ENCODE data around the gene L2HGDH. TPM values are rescaled to one million over a fixed set of nuclear protein-coding genes. Genes with fewer than 3 reads are reported as not detected.
"Not testable (repeated sequence)": the region's sequence is repeated elsewhere in the genome, so short reads cannot be mapped to it uniquely, and the experiment has no call there.

Gene L2HGDH
- total RNA-seq, 2 experiments from 2014 or later = 1.7 to 3.1 TPM

DNA sequence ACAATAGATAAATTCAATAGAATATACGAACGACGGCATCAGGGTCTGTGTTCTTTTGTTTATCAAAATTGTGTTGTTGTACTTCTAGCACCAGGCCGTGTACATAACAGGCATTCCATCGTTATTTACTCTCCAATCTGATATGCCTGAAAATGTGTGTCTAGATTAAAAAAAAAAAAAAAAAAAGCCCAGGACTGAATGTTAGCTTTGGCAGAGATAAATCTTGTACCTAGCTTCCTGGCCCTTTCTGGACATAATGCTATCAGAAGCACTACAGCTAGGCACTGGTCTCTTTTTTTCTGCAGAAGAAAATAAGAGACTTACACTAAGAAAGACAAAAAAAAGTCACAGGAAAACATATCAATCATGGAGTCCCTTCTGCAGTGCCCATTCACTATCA, 47.6 kb upstream of the L2HGDH start:
- peaks cover 25% of the 10 kb centered on the region for H3K4me1 Mint-ChIP-seq (ENCODE audit: low read depth)
- H3K27ac Mint-ChIP-seq = peak overlapping the region; percentile 18

DNA sequence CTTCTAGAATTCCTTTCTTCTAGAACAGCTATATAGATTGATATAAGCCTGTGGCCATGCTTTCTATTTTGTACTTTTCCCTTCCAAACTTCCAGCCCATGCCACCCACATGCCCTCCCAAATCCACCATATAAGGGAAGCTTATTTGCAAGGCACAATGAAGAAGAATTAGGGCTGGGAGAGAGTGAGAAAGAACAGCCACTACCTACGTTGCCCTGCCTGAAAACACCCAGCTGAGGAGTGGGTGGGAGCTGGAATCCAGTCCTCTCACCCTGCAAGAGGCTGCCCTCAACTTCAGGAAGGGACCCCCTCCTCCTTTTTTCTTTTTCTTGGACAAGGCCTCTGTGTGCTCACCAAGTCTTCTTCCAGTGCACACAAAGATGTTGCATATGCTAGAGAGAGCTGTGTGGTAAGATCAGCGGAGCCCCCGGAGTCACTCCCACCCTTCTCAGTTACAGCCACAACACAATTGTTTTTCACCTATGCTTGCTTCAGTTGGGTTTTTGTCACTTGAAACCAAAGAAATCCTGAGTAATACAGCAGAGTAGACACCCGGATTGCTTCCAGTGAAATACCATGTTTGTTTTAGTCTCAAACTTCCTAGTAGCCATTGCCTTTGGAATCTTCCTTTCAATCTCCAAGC, 45.8 kb upstream of the L2HGDH start:
- Histone ChIP-seq H3K4me1 (ENCODE audit: insufficient read depth, low read length) (peaks cover 6% of the 10 kb centered on the region), H3K4me3 (ENCODE audit: low read length) (no peak overlapping the region), H3K9me3 (ENCODE audit: control insufficient read depth in 1 of 2, insufficient read depth in 1 of 2, low read length in 2 of 2) (peaks cover 0 to 3% of the 10 kb centered on the region in 2 experiments), H3K36me3 (ENCODE audit: insufficient read depth, low read length) (peaks cover 15% of the 10 kb centered on the region), H3K27ac (ENCODE audit: low read depth in 1 of 2, low read length in 2 of 2) (no peak overlapping the region), H3K27me3 (ENCODE audit: control insufficient read depth in 1 of 2, insufficient read depth in 2 of 2, low read length in 2 of 2) (no peaks in the 10 kb centered on the region)
- ChIA-PET POLR2A (no interaction called here), CTCF (no interaction called here)
- Mint-ChIP-seq H3K27ac (no peak overlapping the region), H3K4me3 (no peak overlapping the region), H3K36me3 (ENCODE audit: low read depth) (peaks cover 52% of the 10 kb centered on the region), H3K9me3 (peaks cover 2% of the 10 kb centered on the region), H3K4me1 (ENCODE audit: low read depth) (peaks cover 11% of the 10 kb centered on the region), H3K27me3 (no peaks in the 10 kb centered on the region)
- DNase-seq (no peak), ATAC-seq (ENCODE audit: poor library complexity) (no peak)
- TF ChIP-seq, protein P1, sequence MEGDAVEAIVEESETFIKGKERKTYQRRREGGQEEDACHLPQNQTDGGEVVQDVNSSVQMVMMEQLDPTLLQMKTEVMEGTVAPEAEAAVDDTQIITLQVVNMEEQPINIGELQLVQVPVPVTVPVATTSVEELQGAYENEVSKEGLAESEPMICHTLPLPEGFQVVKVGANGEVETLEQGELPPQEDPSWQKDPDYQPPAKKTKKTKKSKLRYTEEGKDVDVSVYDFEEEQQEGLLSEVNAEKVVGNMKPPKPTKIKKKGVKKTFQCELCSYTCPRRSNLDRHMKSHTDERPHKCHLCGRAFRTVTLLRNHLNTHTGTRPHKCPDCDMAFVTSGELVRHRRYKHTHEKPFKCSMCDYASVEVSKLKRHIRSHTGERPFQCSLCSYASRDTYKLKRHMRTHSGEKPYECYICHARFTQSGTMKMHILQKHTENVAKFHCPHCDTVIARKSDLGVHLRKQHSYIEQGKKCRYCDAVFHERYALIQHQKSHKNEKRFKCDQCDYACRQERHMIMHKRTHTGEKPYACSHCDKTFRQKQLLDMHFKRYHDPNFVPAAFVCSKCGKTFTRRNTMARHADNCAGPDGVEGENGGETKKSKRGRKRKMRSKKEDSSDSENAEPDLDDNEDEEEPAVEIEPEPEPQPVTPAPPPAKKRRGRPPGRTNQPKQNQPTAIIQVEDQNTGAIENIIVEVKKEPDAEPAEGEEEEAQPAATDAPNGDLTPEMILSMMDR (IDR thresholded peaks at IDR 0.05) = no peak
- intact Hi-C loops (cut with DNase I, micrococcal nuclease) = no loop called here

More for the DNA sequence above, 47.6 kb upstream of the L2HGDH start:
- TF ChIP-seq, protein P1 (IDR thresholded peaks at IDR 0.05) = no peak
- Histone ChIP-seq H3K4me1 (ENCODE audit: insufficient read depth, low read length) (peaks cover 20% of the 10 kb centered on the region), H3K36me3 (ENCODE audit: insufficient read depth, low read length) (peaks cover 15% of the 10 kb centered on the region), H3K27me3 (ENCODE audit: control insufficient read depth in 1 of 2, insufficient read depth in 2 of 2, low read length in 2 of 2) (no peaks in the 10 kb centered on the region), H3K27ac (ENCODE audit: low read depth in 1 of 2, low read length in 2 of 2) (no peak overlapping the region), H3K4me3 (ENCODE audit: low read length) (no peak overlapping the region), H3K9me3 (ENCODE audit: control insufficient read depth in 1 of 2, insufficient read depth in 1 of 2, low read length in 2 of 2) (peaks cover 0 to 3% of the 10 kb centered on the region in 2 experiments)
- intact Hi-C loops (cut with DNase I, micrococcal nuclease) = loop anchor here in 1 of 2 experiments (5.0 kb wide), 1 partner anchor 38 kb away; the partner anchor contains the start of gene CDKL1
- no peak for ATAC-seq (ENCODE audit: poor library complexity)
- POLR2A ChIA-PET = no interaction called here
- H3K27me3 Mint-ChIP-seq = no peaks in the 10 kb centered on the region
- no peak for DNase-seq
- peaks cover 2% of the 10 kb centered on the region for H3K9me3 Mint-ChIP-seq
- no peak overlapping the region for H3K4me3 Mint-ChIP-seq
- CTCF ChIA-PET = no interaction called here
- peaks cover 55% of the 10 kb centered on the region for H3K36me3 Mint-ChIP-seq (ENCODE audit: low read depth)

DNA sequence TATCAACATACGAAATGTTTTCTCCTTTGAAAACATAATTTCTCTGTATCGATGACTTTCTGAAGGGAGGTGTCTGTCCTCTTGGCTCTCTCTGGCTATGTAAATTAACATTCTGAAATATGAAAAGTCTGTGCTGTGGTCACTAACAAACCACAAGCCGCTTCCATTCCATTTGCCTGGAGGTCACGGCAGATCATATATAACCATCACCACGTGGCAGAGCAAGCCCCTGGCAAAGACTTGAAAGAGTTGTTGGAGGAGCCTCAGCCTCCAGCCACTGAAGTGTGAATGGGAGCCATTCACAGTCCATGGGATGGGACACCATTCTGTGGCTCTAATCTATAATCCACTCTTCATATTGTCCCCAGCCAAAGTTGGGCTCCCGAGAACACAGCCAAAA, 45.1 kb upstream of the L2HGDH start:
- peaks cover 0 to 3% of the 10 kb centered on the region in 2 experiments for H3K9me3 ChIP-seq (ENCODE audit: control insufficient read depth in 1 of 2, insufficient read depth in 1 of 2, low read length in 2 of 2)
- CTCF ChIA-PET = no interaction called here
- intact Hi-C loops (cut with DNase I, micrococcal nuclease) = no loop called here
- Mint-ChIP-seq H3K27ac (no peak overlapping the region), H3K36me3 (ENCODE audit: low read depth) (peaks cover 46% of the 10 kb centered on the region), H3K27me3 (no peaks in the 10 kb centered on the region), H3K4me1 (ENCODE audit: low read depth) (peaks cover 5% of the 10 kb centered on the region), H3K9me3 (no peaks in the 10 kb centered on the region), H3K4me3 (no peak overlapping the region)
- H3K4me1 ChIP-seq (ENCODE audit: insufficient read depth, low read length) = peaks cover 3% of the 10 kb centered on the region
- DNase-seq (no peak), ATAC-seq (ENCODE audit: poor library complexity) (no peak)
- POLR2A ChIA-PET = no interaction called here
- TF ChIP-seq, protein P1 (IDR thresholded peaks at IDR 0.05) = no peak
- no peak overlapping the region for H3K4me3 ChIP-seq (ENCODE audit: low read length)
- H3K36me3 ChIP-seq (ENCODE audit: insufficient read depth, low read length) = peaks cover 15% of the 10 kb centered on the region
- no peak overlapping the region for H3K27ac ChIP-seq (ENCODE audit: low read depth in 1 of 2, low read length in 2 of 2)
- no peaks in the 10 kb centered on the region for H3K27me3 ChIP-seq (ENCODE audit: control insufficient read depth in 1 of 2, insufficient read depth in 2 of 2, low read length in 2 of 2)

DNA sequence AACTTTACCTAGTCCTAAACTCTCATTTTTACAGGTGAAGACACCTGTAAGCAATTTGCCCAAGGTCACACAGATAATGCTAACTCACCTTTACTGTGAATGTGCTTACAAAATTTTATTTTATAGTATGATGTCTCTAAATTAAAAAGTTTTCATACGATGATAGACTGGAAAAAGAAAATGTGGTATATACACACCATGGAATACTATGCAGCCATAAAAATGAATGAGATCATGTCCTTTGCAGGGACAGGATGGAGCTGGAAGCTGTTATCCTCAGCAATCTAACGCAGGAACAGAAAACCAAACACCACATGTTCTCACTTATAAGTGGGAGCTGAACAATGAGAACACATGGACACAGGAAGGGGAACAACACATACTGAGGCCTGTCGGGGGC, 44.3 kb upstream of the L2HGDH start:
- ATAC-seq (ENCODE audit: poor library complexity); H3K4me3 Mint-ChIP-seq; DNase-seq; H3K9me3 Mint-ChIP-seq; H3K27ac ChIP-seq (ENCODE audit: low read depth in 1 of 2, low read length in 2 of 2); H3K27ac Mint-ChIP-seq; H3K4me1 ChIP-seq (ENCODE audit: insufficient read depth, low read length); H3K27me3 Mint-ChIP-seq; H3K4me1 Mint-ChIP-seq (ENCODE audit: low read depth); H3K4me3 ChIP-seq (ENCODE audit: low read length); intact Hi-C loops (cut with DNase I, micrococcal nuclease); H3K9me3 ChIP-seq (ENCODE audit: control insufficient read depth in 1 of 2, insufficient read depth in 1 of 2, low read length in 2 of 2); H3K27me3 ChIP-seq (ENCODE audit: control insufficient read depth in 1 of 2, insufficient read depth in 2 of 2, low read length in 2 of 2): not testable (repeated sequence)
- peaks cover 46% of the 10 kb centered on the region for H3K36me3 Mint-ChIP-seq (ENCODE audit: low read depth)
- H3K36me3 ChIP-seq (ENCODE audit: insufficient read depth, low read length) = peaks cover 15% of the 10 kb centered on the region
- ChIA-PET CTCF (interaction anchor here (2.1 kb wide), 1 partner anchor 35 kb away, joined by 6 read pairs; no protein-coding TSS in a partner anchor), POLR2A (interaction anchor here (0.6 kb wide), 1 partner anchor 10 kb away, joined by 3 read pairs; no protein-coding TSS in a partner anchor)
